Common myeloid progenitor, CD34-positive (primary cell): Measurements from ENCODE around the gene ATXN1.
A peak's percentile ranks its signal among the peaks of the same experiment; 100 is the strongest.

Source experiments
- CTCF ChIA-PET: fragments of 350-600 bp; sonication (Branson Sonifier 250); formaldehyde crosslinking; loops from one replicate; lab custom pipeline; 2021; ENCODE audit warnings: antibody characterized with exemption; lab: Charles Lee
- POLR2A ChIA-PET: fragments of 350-600 bp; sonication (Branson Sonifier 250); formaldehyde crosslinking; loops from one replicate; lab custom pipeline; 2021; ENCODE audit warnings: antibody characterized with exemption; lab: Charles Lee
- DNase-seq, 3 donors: peaks; one replicate each; pipeline versions ENCODE4 v3.0.0 to v3.0.0-alpha.2; 2013
- H3K27ac ChIP-seq, 2 experiments: 1 replicate in 1 of 2; 2 replicates in 1 of 2; pipeline ENCODE4 v1.7.0; 2013; ENCODE audit warnings: inconsistent platforms in 2 of 2, low read length in 2 of 2, mild to moderate bottlenecking in 2 of 2, low read depth in 1 of 2, moderate library complexity in 1 of 2; ENCODE audit not compliant: severe bottlenecking in 2 of 2, insufficient read depth in 1 of 2, poor library complexity in 1 of 2
- H3K27me3 ChIP-seq, 5 experiments: replicated peaks in 2 of 5; 1 replicate in 3 of 5; 2 replicates in 2 of 5; pipeline versions ENCODE4 v1.6.1 to v1.7.0; 2013; ENCODE audit warnings: low read length in 4 of 5, mild to moderate bottlenecking in 2 of 5, moderate library complexity in 2 of 5, inconsistent platforms in 1 of 5; ENCODE audit not compliant: insufficient read depth in 5 of 5, control insufficient read depth in 4 of 5
- H3K36me3 ChIP-seq, 4 experiments: 1 replicate in 2 of 4; 2 replicates in 2 of 4; pipeline versions ENCODE4 v1.6.1 to v1.7.0; 2013; ENCODE audit warnings: low read length in 3 of 4, control low read depth in 1 of 4, mild to moderate bottlenecking in 1 of 4; ENCODE audit not compliant: control insufficient read depth in 4 of 4, insufficient read depth in 4 of 4
- H3K4me1 ChIP-seq, 4 experiments: 1 replicate in 3 of 4; 2 replicates in 1 of 4; pipeline versions ENCODE4 v1.6.1 to v1.7.1; 2013; ENCODE audit warnings: low read length in 3 of 4, mild to moderate bottlenecking in 3 of 4, control low read depth in 1 of 4, inconsistent platforms in 1 of 4, moderate library complexity in 1 of 4; ENCODE audit not compliant: control insufficient read depth in 4 of 4, insufficient read depth in 4 of 4; ENCODE audit errors: control extremely low read depth in 1 of 4
- H3K4me3 ChIP-seq, 7 experiments: 1 replicate in 4 of 7; 2 replicates in 3 of 7; pipeline versions ENCODE4 v1.5.1 to v1.7.0; 2013; ENCODE audit warnings: mild to moderate bottlenecking in 7 of 7, low read length in 6 of 7, moderate library complexity in 6 of 7, inconsistent platforms in 2 of 7, low read depth in 2 of 7, control low read depth in 1 of 7; ENCODE audit not compliant: insufficient read depth in 4 of 7, control insufficient read depth in 1 of 7; ENCODE audit errors: extremely low read depth in 1 of 7
- H3K9me3 ChIP-seq, 5 experiments: 1 replicate in 4 of 5; 2 replicates in 1 of 5; pipeline versions ENCODE4 v1.6.1 to v1.7.1; 2013; ENCODE audit warnings: low read length in 4 of 5, mild to moderate bottlenecking in 2 of 5, inconsistent platforms in 1 of 5, low read depth in 1 of 5, moderate library complexity in 1 of 5; ENCODE audit not compliant: control insufficient read depth in 4 of 5, insufficient read depth in 2 of 5; ENCODE audit errors: control extremely low read depth in 1 of 5
- WGBS: methylation state at CpG from one replicate; pipeline ENCODE4 v1.1.5; 2013; ENCODE audit not compliant: insufficient coverage; 5-methylcytosine and 5-hydroxymethylcytosine counted together

Gene ATXN1

DNA sequence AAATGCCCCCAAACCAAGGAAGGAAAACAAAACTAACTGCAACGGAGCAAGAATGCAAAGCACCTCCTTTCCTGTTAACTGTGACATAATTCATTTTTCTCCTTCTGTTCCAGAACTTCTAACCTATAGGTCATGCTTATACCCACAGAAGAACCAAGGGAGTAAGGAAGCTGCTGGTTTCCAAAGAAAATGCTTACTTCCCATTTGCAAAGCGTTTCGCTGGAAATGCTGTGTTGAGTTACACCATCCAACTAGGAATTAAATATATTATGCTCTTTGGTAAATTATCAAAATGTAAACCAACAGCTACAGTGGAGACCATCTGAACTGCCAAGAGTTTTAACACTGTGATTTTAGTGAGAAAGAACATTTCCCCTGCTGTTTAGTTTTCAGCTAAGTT, 42.9 kb downstream of the ATXN1 start:
- peaks cover 0 to 3% (median 0%) of the 10 kb centered on the region in 4 experiments for H3K36me3 ChIP-seq
- POLR2A ChIA-PET = no interaction called here
- CTCF ChIA-PET = interaction anchor here (1.1 to 1.7 kb wide), 3 partner anchors 26 to 45 kb away, joined by 3 to 5 read pairs (median 3); no protein-coding TSS in a partner anchor
- 11% methylated on average over 1 of the region's 3 CpGs for WGBS
- no peak overlapping the region for H3K27ac ChIP-seq
- H3K9me3 ChIP-seq = no peaks in the 10 kb centered on the region
- DNase-seq = no peak
- H3K4me1 ChIP-seq = peaks cover 7 to 15% (median 9%) of the 10 kb centered on the region in 4 experiments
- no peak overlapping the region for H3K4me3 ChIP-seq
- H3K27me3 ChIP-seq = no peaks in the 10 kb centered on the region

DNA sequence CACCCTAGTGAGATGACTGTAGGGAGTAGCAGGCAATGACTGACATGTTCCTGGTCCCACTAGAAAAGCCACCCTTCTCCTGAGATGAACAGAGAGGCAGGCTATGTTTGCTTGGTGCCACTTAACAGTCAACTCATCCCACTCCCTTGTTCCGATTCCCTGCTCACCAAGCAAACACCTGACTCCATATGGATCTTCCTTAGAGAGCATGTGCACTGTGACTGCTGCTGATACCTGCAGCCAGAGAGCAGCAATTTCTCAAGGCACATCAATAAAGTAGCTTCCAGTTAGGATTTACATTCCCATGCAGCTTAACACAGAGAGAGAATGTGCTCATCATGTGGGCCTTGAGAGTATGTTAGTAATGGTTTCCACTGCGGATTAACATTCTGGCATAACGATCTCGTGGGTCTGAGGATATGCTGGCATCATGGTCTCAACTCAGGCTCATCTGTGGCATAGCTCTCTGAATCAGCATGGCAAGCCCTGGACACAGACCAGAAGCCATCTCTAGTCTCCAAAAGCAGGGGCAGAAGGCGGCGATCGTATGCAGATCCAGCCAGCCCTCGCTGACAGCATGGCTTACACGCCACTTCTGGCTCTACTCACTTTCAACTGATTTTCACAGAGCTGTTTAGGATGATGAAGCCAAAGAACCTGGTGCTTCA, 43.9 kb downstream of the ATXN1 start:
- peaks cover 8 to 25% (median 15%) of the 10 kb centered on the region in 4 experiments for H3K4me1 ChIP-seq
- H3K36me3 ChIP-seq = peaks cover 0 to 3% (median 0%) of the 10 kb centered on the region in 4 experiments
- no peaks in the 10 kb centered on the region for H3K27me3 ChIP-seq
- WGBS = 100% methylated on average over 7 of the region's 9 CpGs
- H3K9me3 ChIP-seq = no peaks in the 10 kb centered on the region
- no peak overlapping the region for H3K4me3 ChIP-seq
- no peak overlapping the region for H3K27ac ChIP-seq
- CTCF ChIA-PET = interaction anchor here (1.0 to 1.7 kb wide), 2 partner anchors 11 to 46 kb away, joined by 3 read pairs; no protein-coding TSS in a partner anchor
- DNase-seq = no peak
- POLR2A ChIA-PET = no interaction called here

DNA sequence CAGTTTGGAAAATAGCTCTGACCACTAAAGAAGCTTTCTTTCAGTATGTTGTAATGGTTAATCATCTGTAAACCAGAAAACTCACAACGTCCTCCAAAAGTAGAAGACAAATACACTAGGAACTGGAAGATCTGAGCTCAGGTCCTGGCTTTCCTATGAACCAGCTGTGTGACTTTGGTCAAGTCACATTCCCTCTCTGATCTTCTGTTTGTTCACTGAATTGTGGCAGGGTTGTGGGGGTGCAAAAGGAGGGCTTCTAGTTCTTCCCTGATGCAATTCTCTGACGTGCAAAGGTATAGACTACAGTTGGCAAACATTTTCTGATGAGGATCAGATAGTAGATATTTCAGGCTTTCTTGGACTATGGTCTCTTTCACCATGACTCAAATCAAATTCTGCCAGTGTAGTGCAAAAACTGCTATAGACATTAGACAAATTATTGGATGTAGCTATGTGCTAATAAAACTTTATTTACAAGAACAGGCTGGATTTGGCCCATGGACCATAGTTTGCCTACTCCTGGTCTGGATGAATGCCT, 44.9 kb downstream of the ATXN1 start:
- H3K27me3 ChIP-seq = no peaks in the 10 kb centered on the region
- ChIA-PET CTCF (interaction anchor here (0.7 to 1.6 kb wide), 7 partner anchors 9 to 204 kb away, joined by 3 to 8 read pairs (median 4); no protein-coding TSS in a partner anchor), POLR2A (no interaction called here)
- DNase-seq = no peak
- H3K4me3 ChIP-seq = no peak overlapping the region
- no peak overlapping the region for H3K27ac ChIP-seq
- peaks cover 18 to 34% (median 25%) of the 10 kb centered on the region in 4 experiments for H3K4me1 ChIP-seq
- WGBS = 100% methylated on average over 1 of the region's 2 CpGs
- peaks cover 0 to 3% (median 0%) of the 10 kb centered on the region in 4 experiments for H3K36me3 ChIP-seq
- no peaks in the 10 kb centered on the region for H3K9me3 ChIP-seq

DNA sequence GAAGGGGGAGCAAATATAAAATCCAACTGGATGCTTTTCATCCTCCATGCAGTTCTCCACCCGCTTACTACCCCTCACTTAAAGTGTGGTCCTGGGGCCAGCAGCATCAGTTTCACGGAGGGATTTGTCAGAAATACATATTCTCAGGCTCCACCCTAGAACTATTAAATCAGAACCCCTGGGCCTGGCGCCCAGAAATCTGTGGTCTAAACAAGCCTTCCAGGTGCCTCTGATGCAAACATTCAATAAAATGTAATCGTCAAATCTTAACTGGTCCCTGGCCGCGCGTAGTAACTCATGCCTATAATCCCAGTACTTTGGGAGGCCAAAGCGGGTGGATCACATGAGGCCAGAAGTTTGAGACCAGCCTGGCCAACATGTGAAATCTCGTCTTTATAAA, 47.7 kb downstream of the ATXN1 start:
- peak overlapping the region in 5 of 7 experiments; percentile 5 to 72 (median 45) for H3K4me3 ChIP-seq
- peak overlapping the region in 1 of 2 experiments; percentile 84 for H3K27ac ChIP-seq
- POLR2A ChIA-PET = interaction anchor here (1.0 to 1.3 kb wide), 2 partner anchors 25 to 48 kb away, joined by 3 to 7 read pairs; partner anchors contain the start of gene ATXN1
- no peaks in the 10 kb centered on the region for H3K27me3 ChIP-seq
- 93% methylated on average over 6 of the region's 9 CpGs for WGBS
- no peak for DNase-seq
- peaks cover 0 to 3% (median 0%) of the 10 kb centered on the region in 4 experiments for H3K36me3 ChIP-seq
- CTCF ChIA-PET = interaction anchor here (0.5 to 2.3 kb wide), 8 partner anchors 9 to 256 kb away, joined by 3 to 7 read pairs (median 4); no protein-coding TSS in a partner anchor
- peaks cover 16 to 26% (median 23%) of the 10 kb centered on the region in 4 experiments for H3K4me1 ChIP-seq
- H3K9me3 ChIP-seq = no peaks in the 10 kb centered on the region

DNA sequence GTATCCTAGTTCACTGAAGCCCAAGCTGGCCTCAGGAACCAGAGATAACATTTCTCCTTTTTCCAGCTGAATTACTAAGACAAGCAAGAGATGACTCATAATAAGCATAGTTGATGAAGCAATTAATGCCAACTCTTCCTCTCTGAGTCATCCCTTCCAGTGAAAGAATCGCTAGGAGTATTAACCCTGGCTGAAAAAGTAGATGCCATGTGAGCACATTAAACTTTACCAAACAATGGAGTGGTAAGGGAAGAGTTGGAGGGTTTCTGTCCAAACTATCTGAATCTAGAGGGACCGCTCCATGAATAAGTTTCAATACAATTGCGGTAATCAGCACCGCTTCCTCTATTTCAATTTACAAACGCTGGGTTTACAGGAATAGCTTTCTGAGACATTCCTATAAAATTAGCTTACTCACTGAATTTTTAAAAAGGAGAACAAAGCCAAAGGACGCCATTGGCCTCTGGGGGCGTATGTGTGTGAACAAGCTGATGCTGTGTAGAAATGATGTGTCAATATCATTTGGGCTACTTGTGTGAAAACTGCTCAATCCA, 48.3 kb downstream of the ATXN1 start:
- H3K27me3 ChIP-seq = no peaks in the 10 kb centered on the region
- POLR2A ChIA-PET = interaction anchor here (1.0 to 1.3 kb wide), 3 partner anchors 25 to 49 kb away, joined by 3 to 7 read pairs (median 4); partner anchors contain the start of gene ATXN1
- peak overlapping the region; percentile 74 to 84 for H3K27ac ChIP-seq
- CTCF ChIA-PET = interaction anchor here (0.5 to 2.3 kb wide), 7 partner anchors 9 to 256 kb away, joined by 3 to 7 read pairs (median 5); no protein-coding TSS in a partner anchor
- DNase-seq = peak; percentile 83 to 93 (median 90)
- H3K4me3 ChIP-seq = peak overlapping the region in 6 of 7 experiments; percentile 25 to 72 (median 50)
- peaks cover 0 to 3% (median 0%) of the 10 kb centered on the region in 4 experiments for H3K36me3 ChIP-seq
- 0% methylated on average over 1 of the region's 7 CpGs for WGBS
- H3K4me1 ChIP-seq = peaks cover 14 to 25% (median 22%) of the 10 kb centered on the region in 4 experiments
- no peaks in the 10 kb centered on the region for H3K9me3 ChIP-seq

DNA sequence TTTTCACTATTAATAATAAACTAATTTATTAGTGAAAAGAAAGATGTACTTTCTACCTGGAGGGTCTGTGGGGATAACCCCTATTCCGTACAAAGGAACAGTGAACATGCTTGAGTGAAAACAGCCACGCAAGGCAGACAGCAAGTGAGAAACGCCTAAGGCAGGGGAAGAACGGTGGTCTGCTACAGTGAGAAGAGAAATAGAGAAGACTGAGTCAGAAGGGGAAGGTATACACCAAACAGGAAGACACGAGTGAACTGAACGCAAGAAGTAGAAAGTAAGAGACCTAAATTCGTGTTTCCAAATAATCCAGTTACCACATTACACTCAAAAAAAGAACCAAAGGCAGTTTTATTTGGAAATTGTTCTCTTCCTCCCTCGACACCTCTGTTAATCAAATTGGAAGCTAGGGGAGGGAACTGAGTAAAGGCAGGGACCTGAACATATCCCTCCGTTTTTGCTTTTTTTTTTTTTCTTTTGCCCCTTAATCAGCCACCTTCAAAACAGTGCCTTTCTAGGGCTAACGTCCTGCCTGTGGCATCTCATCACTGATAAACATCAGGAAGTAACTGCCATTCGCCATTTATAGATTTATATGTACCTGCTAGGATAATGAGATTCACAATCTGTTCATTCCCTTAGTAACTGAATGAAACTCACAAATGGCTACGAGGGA, 48.9 kb downstream of the ATXN1 start:
- CTCF ChIA-PET = interaction anchor here (1.0 to 2.3 kb wide), 6 partner anchors 8 to 38 kb away, joined by 3 to 7 read pairs (median 5); no protein-coding TSS in a partner anchor
- peak in 2 of 3 donors; percentile 77 to 79 for DNase-seq

More for the DNA sequence above, 48.9 kb downstream of the ATXN1 start:
- Histone ChIP-seq H3K36me3 (peaks cover 0 to 3% (median 0%) of the 10 kb centered on the region in 4 experiments), H3K9me3 (no peaks in the 10 kb centered on the region), H3K27ac (peak overlapping the region; percentile 74 to 84), H3K4me1 (peaks cover 20 to 31% (median 26%) of the 10 kb centered on the region in 4 experiments), H3K27me3 (no peaks in the 10 kb centered on the region), H3K4me3 (peak overlapping the region in 6 of 7 experiments; percentile 32 to 72 (median 50))
- POLR2A ChIA-PET = interaction anchor here (1.0 to 1.3 kb wide), 3 partner anchors 24 to 49 kb away, joined by 3 to 7 read pairs (median 4); partner anchors contain the start of gene ATXN1
- 8% methylated on average over 7 of the region's 12 CpGs for WGBS
